T47D (cell line): ENCODE measurements around the gene STPG1.
"Not testable (repeated sequence)": the region's sequence is repeated elsewhere in the genome, so short reads cannot be mapped to it uniquely, and the experiment has no call there.

ENCODE experiments used
- DNase-seq, 2 experiments: peaks; one replicate each; pipeline versions ENCODE4 v3.0.0 to v3.0.0-alpha.2; 2011 to 2012; ENCODE audit warnings: low read depth in 1 of 2, low spot score in 1 of 2
- JUND ChIP-seq: IDR thresholded peaks from 2 replicates; pipeline ENCODE4 v1.6.1; 2012; ENCODE audit warnings: low read depth
- in situ Hi-C: cut with HindIII; loops from 2 replicates; pipeline ENCODE4 v1.10.0; 2016; ENCODE audit warnings: low sequenced_read_pairs, low pct_unique_long_range_greater_than_20kb

The STPG1 gene

GRCh38 chr1:24413350-24414163, at the start of gene STPG1:
Gene STPG1, minus strand, starts transcription at chr1:24413782. Its CDS starts 12,394 bp downstream, at chr1:24401388.
- in situ Hi-C loops, result no loop called here
- peak; percentile 86 to 93 for DNase-seq
- no peak for TF ChIP-seq JUND

GRCh38 chr1:24462128-24462527, 48.5 kb upstream of the STPG1 start:
- DNase-seq, in situ Hi-C loops: not testable (repeated sequence)

GRCh38 chr1:24459551-24460266, 46.1 kb upstream of the STPG1 start:
- DNase-seq, result no peak
- TF ChIP-seq JUND, result no peak
- in situ Hi-C loops, result no loop called here

GRCh38 chr1:24457866-24458265, 44.3 kb upstream of the STPG1 start:
- no peak for TF ChIP-seq JUND
- in situ Hi-C loops, result no loop called here
- DNase-seq, result no peak

GRCh38 chr1:24455272-24455671, 41.7 kb upstream of the STPG1 start:
- TF ChIP-seq JUND, result no peak
- in situ Hi-C loops, result no loop called here
- DNase-seq, result no peak

- in situ Hi-C loops, result no loop called here
- no peak for TF ChIP-seq JUND
- DNase-seq, result no peak
Observed at GRCh38 chr1:24454673-24455072, 41.1 kb upstream of the STPG1 start.

GRCh38 chr1:24452922-24453485, 39.4 kb upstream of the STPG1 start:
- in situ Hi-C loops, result no loop called here
- no peak for DNase-seq
- TF ChIP-seq JUND, result no peak

- in situ Hi-C loops, result no loop called here
- no peak for TF ChIP-seq JUND
- DNase-seq, result no peak
Observed at GRCh38 chr1:24451746-24452145, 38.2 kb upstream of the STPG1 start.

- DNase-seq, result no peak
- no peak for TF ChIP-seq JUND
- in situ Hi-C loops, result no loop called here
Observed at GRCh38 chr1:24450857-24451397, 37.3 kb upstream of the STPG1 start.

GRCh38 chr1:24450316-24450715, 36.7 kb upstream of the STPG1 start:
- DNase-seq, result no peak
- in situ Hi-C loops, result no loop called here
- no peak for TF ChIP-seq JUND

- in situ Hi-C loops, DNase-seq: not testable (repeated sequence)
Observed at GRCh38 chr1:24446446-24446845, 32.9 kb upstream of the STPG1 start.

- DNase-seq, result peak in 1 of 2 experiments; percentile 4
- no peak for TF ChIP-seq JUND
- in situ Hi-C loops, result no loop called here
Observed at GRCh38 chr1:24443241-24443656, 29.7 kb upstream of the STPG1 start.

GRCh38 chr1:24442764-24443163, 29.2 kb upstream of the STPG1 start:
- in situ Hi-C loops, result no loop called here
- TF ChIP-seq JUND, result no peak

More at GRCh38 chr1:24442764-24443163, 29.2 kb upstream of the STPG1 start:
- no peak for DNase-seq
